Measurements from ENCODE around the gene EFCAB11. TPM values are rescaled to one million over a fixed set of nuclear protein-coding genes. Genes with fewer than 3 reads are reported as not detected.

Gene EFCAB11
- total RNA-seq, 2 donors from 2014 or later: 1.1 to 1.9 TPM

GRCh38 chr14:89953602-89954001 is 928 bp downstream of the EFCAB11 start:
- peaks cover 23% of the 10 kb centered on the region for H3K4me1 Mint-ChIP-seq
- ATAC-seq (no peak), DNase-seq (no peak)
- H3K4me3 Mint-ChIP-seq: no peak overlapping the region
- H3K27me3 Mint-ChIP-seq: no peaks in the 10 kb centered on the region
- peak overlapping the region; percentile 94 for H3K27ac Mint-ChIP-seq
- H3K9me3 ChIP-seq (ENCODE audit: control insufficient read depth, low read length, poor library complexity, severe bottlenecking): no peaks in the 10 kb centered on the region
- H3K36me3 Mint-ChIP-seq (ENCODE audit: low read depth): peaks cover 2% of the 10 kb centered on the region

- Mint-ChIP-seq H3K27ac (no peak overlapping the region), H3K27me3 (no peaks in the 10 kb centered on the region), H3K4me1 (peaks cover 21% of the 10 kb centered on the region), H3K36me3 (ENCODE audit: low read depth) (peaks cover 2% of the 10 kb centered on the region), H3K4me3 (no peak overlapping the region)
- H3K9me3 ChIP-seq (ENCODE audit: control insufficient read depth, low read length, poor library complexity, severe bottlenecking): no peaks in the 10 kb centered on the region
- DNase-seq (no peak), ATAC-seq (no peak)
Measured at GRCh38 chr14:89952576-89952975, 2.0 kb downstream of the EFCAB11 start.

GRCh38 chr14:89947344-89947743 is 7.2 kb downstream of the EFCAB11 start:
- Mint-ChIP-seq H3K36me3 (ENCODE audit: low read depth) (peaks cover 7% of the 10 kb centered on the region), H3K27ac (no peak overlapping the region)
- ATAC-seq: no peak

GRCh38 chr14:89941830-89942377 is 12.6 kb downstream of the EFCAB11 start:
- Mint-ChIP-seq H3K27ac (no peak overlapping the region), H3K4me1 (peaks cover 7% of the 10 kb centered on the region), H3K4me3 (no peak overlapping the region), H3K27me3 (no peaks in the 10 kb centered on the region), H3K36me3 (ENCODE audit: low read depth) (peaks cover 2% of the 10 kb centered on the region)
- DNase-seq (no peak), ATAC-seq (no peak)
- H3K9me3 ChIP-seq (ENCODE audit: control insufficient read depth, low read length, poor library complexity, severe bottlenecking): no peaks in the 10 kb centered on the region

More at GRCh38 chr14:89947344-89947743, 7.2 kb downstream of the EFCAB11 start:
- no peaks in the 10 kb centered on the region for H3K27me3 Mint-ChIP-seq
- no peaks in the 10 kb centered on the region for H3K9me3 ChIP-seq (ENCODE audit: control insufficient read depth, low read length, poor library complexity, severe bottlenecking)
- H3K4me3 Mint-ChIP-seq: no peak overlapping the region
- DNase-seq: no peak
- H3K4me1 Mint-ChIP-seq: peaks cover 2% of the 10 kb centered on the region

GRCh38 chr14:89936654-89937185 is 17.8 kb downstream of the EFCAB11 start:
- Mint-ChIP-seq H3K4me1 (peaks cover 12% of the 10 kb centered on the region), H3K27me3 (peaks cover 8% of the 10 kb centered on the region), H3K27ac (no peak overlapping the region), H3K4me3 (no peak overlapping the region), H3K36me3 (ENCODE audit: low read depth) (peaks cover 8% of the 10 kb centered on the region)
- DNase-seq (no peak), ATAC-seq (no peak)
- H3K9me3 ChIP-seq (ENCODE audit: control insufficient read depth, low read length, poor library complexity, severe bottlenecking): no peaks in the 10 kb centered on the region

- H3K4me3 Mint-ChIP-seq: no peak overlapping the region
- H3K27ac Mint-ChIP-seq: no peak overlapping the region
- DNase-seq (no peak), ATAC-seq (no peak)
- peaks cover 8% of the 10 kb centered on the region for H3K27me3 Mint-ChIP-seq
- H3K36me3 Mint-ChIP-seq (ENCODE audit: low read depth): peaks cover 10% of the 10 kb centered on the region
- H3K9me3 ChIP-seq (ENCODE audit: control insufficient read depth, low read length, poor library complexity, severe bottlenecking): no peaks in the 10 kb centered on the region
- H3K4me1 Mint-ChIP-seq: peaks cover 7% of the 10 kb centered on the region
Measured at GRCh38 chr14:89933002-89933401, 21.5 kb downstream of the EFCAB11 start.

GRCh38 chr14:89927186-89927865 is 27.2 kb downstream of the EFCAB11 start:
- no peak overlapping the region for H3K4me3 Mint-ChIP-seq
- peaks cover 2% of the 10 kb centered on the region for H3K4me1 Mint-ChIP-seq
- H3K36me3 Mint-ChIP-seq (ENCODE audit: low read depth): peaks cover 2% of the 10 kb centered on the region
- no peak for ATAC-seq
- H3K27me3 Mint-ChIP-seq: no peaks in the 10 kb centered on the region
- no peak for DNase-seq
- H3K27ac Mint-ChIP-seq: peak overlapping the region; percentile 41
- H3K9me3 ChIP-seq (ENCODE audit: control insufficient read depth, low read length, poor library complexity, severe bottlenecking): no peaks in the 10 kb centered on the region

- ATAC-seq: no peak
- H3K9me3 ChIP-seq (ENCODE audit: control insufficient read depth, low read length, poor library complexity, severe bottlenecking): no peaks in the 10 kb centered on the region
- no peak for DNase-seq
- Mint-ChIP-seq H3K27me3 (no peaks in the 10 kb centered on the region), H3K27ac (no peak overlapping the region), H3K4me3 (no peak overlapping the region), H3K36me3 (ENCODE audit: low read depth) (peaks cover 2% of the 10 kb centered on the region), H3K4me1 (peaks cover 2% of the 10 kb centered on the region)
Measured at GRCh38 chr14:89926694-89927093, 27.8 kb downstream of the EFCAB11 start.

- peaks cover under 1% of the 10 kb centered on the region for H3K36me3 Mint-ChIP-seq (ENCODE audit: low read depth)
- H3K4me1 Mint-ChIP-seq: peaks cover 2% of the 10 kb centered on the region
- ATAC-seq (no peak), DNase-seq (no peak)
- no peak overlapping the region for H3K4me3 Mint-ChIP-seq
- no peak overlapping the region for H3K27ac Mint-ChIP-seq
- no peaks in the 10 kb centered on the region for H3K9me3 ChIP-seq (ENCODE audit: control insufficient read depth, low read length, poor library complexity, severe bottlenecking)
- no peaks in the 10 kb centered on the region for H3K27me3 Mint-ChIP-seq
Measured at GRCh38 chr14:89924268-89924667, 30.3 kb downstream of the EFCAB11 start.

- no peak for DNase-seq
- ATAC-seq: no peak
- Mint-ChIP-seq H3K4me1 (peaks cover 2% of the 10 kb centered on the region), H3K27me3 (peaks cover 8% of the 10 kb centered on the region), H3K27ac (no peak overlapping the region), H3K36me3 (ENCODE audit: low read depth) (peaks cover 3% of the 10 kb centered on the region), H3K4me3 (no peak overlapping the region)
- no peaks in the 10 kb centered on the region for H3K9me3 ChIP-seq (ENCODE audit: control insufficient read depth, low read length, poor library complexity, severe bottlenecking)
Measured at GRCh38 chr14:89922031-89922907, 32.3 kb downstream of the EFCAB11 start.

- H3K27me3 Mint-ChIP-seq: peaks cover 10% of the 10 kb centered on the region
- no peak overlapping the region for H3K27ac Mint-ChIP-seq
Measured at GRCh38 chr14:89921346-89921745, 33.2 kb downstream of the EFCAB11 start.

GRCh38 chr14:89920056-89920455 is 34.5 kb downstream of the EFCAB11 start:
- peaks cover 18% of the 10 kb centered on the region for H3K27me3 Mint-ChIP-seq
- no peak for DNase-seq
- no peaks in the 10 kb centered on the region for H3K9me3 ChIP-seq (ENCODE audit: control insufficient read depth, low read length, poor library complexity, severe bottlenecking)
- H3K4me3 Mint-ChIP-seq: no peak overlapping the region
- peaks cover 4% of the 10 kb centered on the region for H3K4me1 Mint-ChIP-seq
- H3K27ac Mint-ChIP-seq: no peak overlapping the region
- peaks cover 3% of the 10 kb centered on the region for H3K36me3 Mint-ChIP-seq (ENCODE audit: low read depth)
- no peak for ATAC-seq

More at GRCh38 chr14:89921346-89921745, 33.2 kb downstream of the EFCAB11 start:
- Mint-ChIP-seq H3K4me3 (no peak overlapping the region), H3K36me3 (ENCODE audit: low read depth) (peaks cover 3% of the 10 kb centered on the region), H3K4me1 (peaks cover 2% of the 10 kb centered on the region)
- no peaks in the 10 kb centered on the region for H3K9me3 ChIP-seq (ENCODE audit: control insufficient read depth, low read length, poor library complexity, severe bottlenecking)
- DNase-seq (no peak), ATAC-seq (no peak)

GRCh38 chr14:89918721-89919120 is 35.8 kb downstream of the EFCAB11 start:
- H3K27me3 Mint-ChIP-seq: peaks cover 20% of the 10 kb centered on the region
- peaks cover 3% of the 10 kb centered on the region for H3K36me3 Mint-ChIP-seq (ENCODE audit: low read depth)
- no peak overlapping the region for H3K27ac Mint-ChIP-seq
- H3K9me3 ChIP-seq (ENCODE audit: control insufficient read depth, low read length, poor library complexity, severe bottlenecking): no peaks in the 10 kb centered on the region
- H3K4me3 Mint-ChIP-seq: no peak overlapping the region
- DNase-seq (no peak), ATAC-seq (no peak)
- H3K4me1 Mint-ChIP-seq: peaks cover 4% of the 10 kb centered on the region

Measured in T-helper 17 cell (primary cell).